Lower lobe of right lung (tissue), 2 donors: ENCODE data around the gene LAD1. TPM values are rescaled to one million over a fixed set of nuclear protein-coding genes. Genes with fewer than 3 reads are reported as not detected.

Source experiments
- ATAC-seq, 2 donors: fragments of 200-7000 bp; cut with Tn5 transposase; one replicate each; pipeline ENCODE4 v1.9.1; 2020 to 2022; ENCODE audit warnings: mild to moderate bottlenecking in 2 of 2, moderate library complexity in 2 of 2
- DNase-seq: peaks from one replicate; pipeline ENCODE4 v3.0.0-alpha.2; 2020
- H3K27ac ChIP-seq: fragments of 200-600 bp; one replicate; pipeline ENCODE4 v1.8.0; 2022
- H3K27me3 ChIP-seq: fragments of 200-600 bp; one replicate; pipeline ENCODE4 v1.8.0; 2022; ENCODE audit warnings: low read depth
- H3K36me3 ChIP-seq: fragments of 200-600 bp; one replicate; pipeline ENCODE4 v1.8.0; 2022; ENCODE audit warnings: mild to moderate bottlenecking
- H3K4me1 ChIP-seq: fragments of 200-600 bp; one replicate; pipeline ENCODE4 v1.8.0; 2022
- H3K4me3 ChIP-seq: fragments of 200-600 bp; one replicate; pipeline ENCODE4 v1.8.0; 2022; ENCODE audit warnings: mild to moderate bottlenecking
- H3K9me3 ChIP-seq: fragments of 200-600 bp; one replicate; pipeline ENCODE4 v1.8.0; 2022
- intact Hi-C: fragments of 100-400 bp; cut with DNase I; formaldehyde crosslinking; loops from one replicate; pipeline ENCODE4 v1.11.0; 2022
- total RNA-seq: library from RNA; stranded (reverse); fragmentation: NEBNext Ultra II Directional; extraction: Animal tissue kit (Norgen Biotek cat#: 25700); gene quantifications from one replicate; pipeline ENCODE4 v1.2.1, GENCODE V29; 2021
- TF ChIP-seq, protein P1 (sequence below): fragments of 200-600 bp; IDR thresholded peaks from one replicate; pipeline ENCODE4 v1.8.0; 2022; ENCODE audit warnings: antibody characterized with exemption, mild to moderate bottlenecking
- donor health status: DM: no; HTN: yes; CAD: no; lungs with severe emphysema.

The LAD1 gene
- total RNA-seq, 1 donor from 2014 or later: 35.3 TPM

DNA sequence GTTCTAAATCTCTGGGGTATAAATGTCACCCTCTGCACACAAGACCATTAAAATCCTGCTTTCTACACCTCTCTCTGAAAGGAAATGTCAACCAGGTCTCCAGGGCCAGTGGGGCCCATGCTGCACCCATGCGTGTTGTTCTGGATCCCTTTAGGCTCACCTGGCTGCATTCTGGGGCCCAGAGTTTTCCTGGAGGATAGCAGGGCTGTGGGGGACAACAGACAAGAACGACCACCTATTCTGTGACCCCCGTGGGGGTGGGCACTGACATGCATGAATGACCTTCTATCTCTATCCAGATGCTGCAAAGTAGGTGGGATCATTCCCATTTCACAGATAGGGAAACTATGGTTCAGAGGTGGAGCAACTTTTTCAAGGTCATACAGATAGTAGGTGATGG lies 63.2 kb downstream of the LAD1 start:
- TF ChIP-seq, protein P1, sequence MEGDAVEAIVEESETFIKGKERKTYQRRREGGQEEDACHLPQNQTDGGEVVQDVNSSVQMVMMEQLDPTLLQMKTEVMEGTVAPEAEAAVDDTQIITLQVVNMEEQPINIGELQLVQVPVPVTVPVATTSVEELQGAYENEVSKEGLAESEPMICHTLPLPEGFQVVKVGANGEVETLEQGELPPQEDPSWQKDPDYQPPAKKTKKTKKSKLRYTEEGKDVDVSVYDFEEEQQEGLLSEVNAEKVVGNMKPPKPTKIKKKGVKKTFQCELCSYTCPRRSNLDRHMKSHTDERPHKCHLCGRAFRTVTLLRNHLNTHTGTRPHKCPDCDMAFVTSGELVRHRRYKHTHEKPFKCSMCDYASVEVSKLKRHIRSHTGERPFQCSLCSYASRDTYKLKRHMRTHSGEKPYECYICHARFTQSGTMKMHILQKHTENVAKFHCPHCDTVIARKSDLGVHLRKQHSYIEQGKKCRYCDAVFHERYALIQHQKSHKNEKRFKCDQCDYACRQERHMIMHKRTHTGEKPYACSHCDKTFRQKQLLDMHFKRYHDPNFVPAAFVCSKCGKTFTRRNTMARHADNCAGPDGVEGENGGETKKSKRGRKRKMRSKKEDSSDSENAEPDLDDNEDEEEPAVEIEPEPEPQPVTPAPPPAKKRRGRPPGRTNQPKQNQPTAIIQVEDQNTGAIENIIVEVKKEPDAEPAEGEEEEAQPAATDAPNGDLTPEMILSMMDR: no peak

DNA sequence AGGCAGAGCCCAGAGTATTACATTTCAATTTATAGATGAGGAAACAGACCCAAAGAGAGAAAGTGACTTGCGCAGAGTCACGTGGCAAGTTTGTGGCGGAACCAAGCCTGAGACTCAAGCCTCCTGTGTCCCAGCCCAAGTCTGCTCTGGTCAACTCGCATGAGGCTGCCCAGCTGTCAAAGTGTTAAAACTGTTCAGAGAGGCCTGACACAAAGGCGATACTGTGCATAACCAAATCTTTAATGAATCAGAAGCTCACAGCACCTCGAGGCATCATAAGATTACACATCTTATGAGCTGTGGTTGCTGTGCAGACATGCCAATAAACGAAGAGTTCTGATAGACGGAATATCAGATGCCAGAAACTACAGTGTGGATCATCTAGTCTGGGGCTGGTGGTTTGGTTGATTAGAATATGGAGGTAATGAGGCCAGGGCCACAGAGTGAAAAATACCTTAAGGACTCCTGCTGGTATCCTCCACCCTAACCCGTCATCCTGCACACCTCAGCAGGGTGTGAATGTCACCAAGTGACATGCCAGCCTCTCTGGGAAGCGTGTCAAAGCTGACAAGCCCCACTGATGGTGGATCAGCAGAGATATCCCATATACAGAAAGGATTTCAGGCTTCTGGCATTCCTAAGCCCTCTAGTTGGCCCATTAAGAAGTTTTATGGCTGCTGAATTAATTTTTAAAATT lies 63.8 kb downstream of the LAD1 start:
- H3K27ac ChIP-seq: no peak overlapping the region
- TF ChIP-seq, protein P1: no peak
- ATAC-seq: no peak
- DNase-seq: peak; percentile 7
- no peaks in the 10 kb centered on the region for H3K36me3 ChIP-seq
- no peaks in the 10 kb centered on the region for H3K9me3 ChIP-seq
- H3K4me1 ChIP-seq: peaks cover 2% of the 10 kb centered on the region
- no peak overlapping the region for H3K4me3 ChIP-seq
- intact Hi-C loops: no loop called here
- H3K27me3 ChIP-seq: no peaks in the 10 kb centered on the region

More for the DNA sequence above, 63.2 kb downstream of the LAD1 start:
- H3K4me1 ChIP-seq: no peaks in the 10 kb centered on the region
- no peak overlapping the region for H3K27ac ChIP-seq
- DNase-seq (peak; percentile 9), ATAC-seq (no peak)
- intact Hi-C loops: no loop called here
- no peaks in the 10 kb centered on the region for H3K36me3 ChIP-seq
- H3K4me3 ChIP-seq: no peak overlapping the region
- H3K9me3 ChIP-seq: no peaks in the 10 kb centered on the region
- H3K27me3 ChIP-seq: no peaks in the 10 kb centered on the region

DNA sequence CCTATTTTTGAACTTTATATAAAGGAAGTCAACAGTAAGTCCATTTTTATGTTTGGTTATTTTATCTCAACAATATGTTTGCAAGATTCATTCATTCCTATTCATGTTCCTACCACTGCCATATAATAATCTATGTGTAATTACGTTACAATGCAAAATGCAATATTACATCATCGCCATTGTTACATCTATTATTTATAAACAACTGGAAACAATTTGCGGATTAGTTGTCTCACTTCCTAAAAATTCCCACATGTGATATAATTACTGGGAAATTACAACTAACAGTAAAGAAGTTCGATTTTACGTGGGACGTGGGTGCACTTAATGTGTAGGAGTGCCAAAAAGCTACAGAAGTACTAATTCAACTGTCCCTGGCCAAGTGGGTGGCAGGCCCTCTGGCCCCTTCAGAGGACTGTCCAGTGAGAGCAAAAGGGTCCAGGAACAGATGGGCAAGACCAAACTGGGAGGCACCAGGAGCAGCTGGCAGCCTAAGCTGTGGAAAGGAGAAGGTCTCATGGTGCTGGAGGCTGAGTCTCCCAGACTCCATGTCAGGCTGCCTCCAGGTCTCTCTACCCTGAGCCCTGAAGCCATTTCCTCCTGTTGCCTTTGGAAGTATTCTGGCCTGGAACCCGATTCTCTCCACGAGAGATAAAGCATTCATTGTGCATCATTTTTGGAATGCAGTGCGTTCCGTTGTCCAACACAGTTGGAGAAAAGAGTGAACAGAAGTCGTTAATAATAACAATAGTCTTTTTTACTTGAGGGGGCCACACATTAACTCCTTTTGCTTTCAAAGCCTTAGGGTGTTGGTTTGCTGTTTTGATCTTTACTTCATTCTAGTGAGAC lies 64.6 kb downstream of the LAD1 start:
- no peaks in the 10 kb centered on the region for H3K27me3 ChIP-seq
- intact Hi-C loops: no loop called here
- TF ChIP-seq, protein P1: no peak
- no peak overlapping the region for H3K27ac ChIP-seq
- no peaks in the 10 kb centered on the region for H3K9me3 ChIP-seq
- peaks cover 10% of the 10 kb centered on the region for H3K4me1 ChIP-seq
- no peak overlapping the region for H3K4me3 ChIP-seq
- no peaks in the 10 kb centered on the region for H3K36me3 ChIP-seq
- no peak for ATAC-seq
- DNase-seq: peak; percentile 19

DNA sequence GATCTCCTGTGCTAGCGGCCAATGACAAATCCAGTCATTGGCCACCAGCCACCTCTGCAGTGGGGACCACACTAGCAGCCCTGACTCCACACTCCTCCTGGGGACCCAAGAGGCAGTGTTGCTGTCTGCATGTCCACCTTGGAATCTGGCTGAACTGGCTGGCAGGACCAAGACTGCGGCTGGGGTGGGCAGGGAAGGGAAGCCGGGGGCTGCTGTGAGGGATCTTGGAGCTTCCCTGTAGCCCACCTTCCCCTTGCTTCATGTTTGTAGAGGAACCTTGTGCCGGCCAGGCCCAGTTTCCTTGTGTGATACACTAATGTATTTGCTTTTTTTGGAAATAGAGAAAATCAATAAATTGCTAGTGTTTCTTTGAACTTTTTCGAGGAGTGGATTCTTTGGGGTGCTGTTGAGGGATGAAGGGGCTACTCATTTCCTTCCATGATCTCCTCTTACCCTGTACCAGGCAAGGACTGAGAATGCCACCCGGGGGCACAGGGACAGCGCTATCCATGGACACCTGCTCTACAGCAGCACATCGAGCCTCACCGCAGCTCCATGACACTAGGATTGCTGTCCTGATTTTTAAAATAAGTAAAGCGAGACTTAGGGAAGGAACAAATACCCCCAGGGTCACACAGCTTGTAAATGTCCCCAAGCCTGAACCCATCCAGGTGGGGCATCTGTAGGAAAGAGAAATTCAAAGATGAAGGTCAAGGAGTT lies 66.3 kb downstream of the LAD1 start:
- Histone ChIP-seq H3K4me1 (peaks cover 14% of the 10 kb centered on the region), H3K4me3 (no peak overlapping the region), H3K27ac (no peak overlapping the region), H3K36me3 (no peaks in the 10 kb centered on the region), H3K9me3 (no peaks in the 10 kb centered on the region), H3K27me3 (no peaks in the 10 kb centered on the region)
- TF ChIP-seq, protein P1: no peak
- ATAC-seq (no peak), DNase-seq (peak; percentile 37)
- intact Hi-C loops: no loop called here

DNA sequence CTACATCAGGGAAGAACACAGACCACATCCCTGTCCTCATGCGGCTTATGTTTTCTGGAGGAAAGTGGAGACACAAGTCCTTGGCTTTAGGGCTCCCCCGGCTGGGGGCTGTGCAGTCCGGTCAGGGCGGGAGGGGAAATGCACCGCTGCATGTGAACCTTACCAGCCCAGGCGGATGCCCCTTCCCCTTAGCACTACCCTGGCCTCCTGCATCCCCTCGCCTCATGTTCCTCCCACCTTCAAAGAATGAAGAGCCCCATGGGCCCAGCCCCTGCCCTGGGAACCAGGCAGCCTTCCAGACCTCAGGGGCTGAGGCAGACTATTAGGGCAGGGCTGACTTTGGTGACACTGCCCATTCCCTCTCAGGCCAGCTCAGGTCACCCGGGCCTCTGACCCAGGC lies 67.1 kb downstream of the LAD1 start:
- H3K4me3 ChIP-seq: no peak overlapping the region

More for the DNA sequence above, 67.1 kb downstream of the LAD1 start:
- Histone ChIP-seq H3K4me1 (peaks cover 14% of the 10 kb centered on the region), H3K27me3 (no peaks in the 10 kb centered on the region), H3K27ac (no peak overlapping the region), H3K36me3 (no peaks in the 10 kb centered on the region), H3K9me3 (no peaks in the 10 kb centered on the region)
- intact Hi-C loops: no loop called here
- no peak for ATAC-seq
- peak; percentile 41 for DNase-seq
- TF ChIP-seq, protein P1: no peak
